Vagina (tissue), 2 donors: ENCODE results near the gene TSPYL4. TPM values are rescaled to one million over a fixed set of nuclear protein-coding genes. Genes with fewer than 3 reads are reported as not detected.
A peak's percentile ranks its signal among the peaks of the same experiment; 100 is the strongest.

Experiments used
- DNase-seq, 2 donors: peaks; one replicate each; pipeline ENCODE4 v3.0.0-alpha.2; 2017; ENCODE audit errors: extremely low spot score in 2 of 2
- H3K27ac ChIP-seq: fragments of 200-600 bp; sonication (generic); one replicate; pipeline ENCODE4 v1.5.1; 2019
- H3K27me3 ChIP-seq: fragments of 200-600 bp; sonication (generic); one replicate; pipeline ENCODE4 v1.5.1; 2019
- H3K36me3 ChIP-seq, 2 donors: fragments of 200-600 bp; sonication (generic); one replicate each; pipeline ENCODE4 v1.5.1; 2017 to 2019
- H3K4me1 ChIP-seq: fragments of 200-600 bp; sonication (generic); one replicate; pipeline ENCODE4 v1.5.1; 2019
- H3K4me3 ChIP-seq, 2 donors: fragments of 200-600 bp; sonication (generic); 1 replicate in 1 of 2; 2 replicates in 1 of 2; pipeline ENCODE4 v1.5.1; 2016 to 2019
- H3K9me3 ChIP-seq: fragments of 200-600 bp; sonication (generic); one replicate; pipeline ENCODE4 v1.5.1; 2019
- CTCF ChIP-seq, 3 experiments: fragments of 450-650 bp in 2 of 3; fragments of 200-600 bp in 1 of 3; sonication (generic) in 1 of 3; IDR thresholded peaks; one replicate each; pipeline ENCODE4 v1.5.1; 2017 to 2019; ENCODE audit warnings: antibody characterized with exemption in 3 of 3, mild to moderate bottlenecking in 2 of 3, moderate library complexity in 2 of 3
- POLR2A ChIP-seq, 2 donors: fragments of 450-650 bp; IDR thresholded peaks; one replicate each; pipeline ENCODE4 v1.6.1; 2017; ENCODE audit warnings: antibody characterized with exemption in 2 of 2, mild to moderate bottlenecking in 2 of 2, moderate library complexity in 2 of 2
- POLR2AphosphoS5 ChIP-seq, 2 donors: sonication (generic); formaldehyde crosslinking; IDR thresholded peaks; one replicate each; pipeline ENCODE4 v1.9.0; 2017; ENCODE audit warnings: antibody characterized with exemption in 2 of 2, mild to moderate bottlenecking in 2 of 2, low read depth in 1 of 2; ENCODE audit not compliant: insufficient read depth in 1 of 2
- intact Hi-C: fragments of 100-400 bp; cut with DNase I; formaldehyde crosslinking; loops from one replicate; pipeline ENCODE4 v1.15.1; 2023
- total RNA-seq: library from RNA; depleted of rRNA; stranded (reverse); fragments of >200 nt; gene quantifications from one replicate; pipeline ENCODE4 v1.2.3, GENCODE V29; 2016

The TSPYL4 gene
- total RNA-seq, 1 donor from 2014 or later = 11.8 TPM

GRCh38 chr6:116255246-116255800 is 1.4 kb upstream of the TSPYL4 start:
- Histone ChIP-seq H3K4me1 (peaks cover 42% of the 10 kb centered on the region), H3K36me3 (no peaks in the 10 kb centered on the region), H3K9me3 (no peaks in the 10 kb centered on the region), H3K27me3 (no peaks in the 10 kb centered on the region), H3K4me3 (no peak overlapping the region), H3K27ac (no peak overlapping the region)
- no peak for DNase-seq
- TF ChIP-seq POLR2AphosphoS5 (IDR thresholded peaks at IDR 0.05; ENCODE audit: insufficient read depth in 1 of 2, low read depth in 1 of 2) = no peak
- TF ChIP-seq CTCF (IDR thresholded peaks at IDR 0.05) = no peak
- TF ChIP-seq POLR2A (IDR thresholded peaks at IDR 0.05) = no peak
- intact Hi-C loops = no loop called here

GRCh38 chr6:116254297-116255056 is 602 bp upstream of the TSPYL4 start:
- intact Hi-C loops = no loop called here
- no peaks in the 10 kb centered on the region for H3K27me3 ChIP-seq
- H3K27ac ChIP-seq = peak overlapping the region; percentile 90
- H3K36me3 ChIP-seq = no peaks in the 10 kb centered on the region
- DNase-seq = no peak
- no peaks in the 10 kb centered on the region for H3K9me3 ChIP-seq
- peak in 1 of 2 donors; percentile 5 for TF ChIP-seq POLR2AphosphoS5 (IDR thresholded peaks at IDR 0.05; ENCODE audit: insufficient read depth in 1 of 2, low read depth in 1 of 2)
- TF ChIP-seq POLR2A (IDR thresholded peaks at IDR 0.05) = no peak
- H3K4me3 ChIP-seq = peak overlapping the region; percentile 87 to 97
- peaks cover 47% of the 10 kb centered on the region for H3K4me1 ChIP-seq

DNA sequence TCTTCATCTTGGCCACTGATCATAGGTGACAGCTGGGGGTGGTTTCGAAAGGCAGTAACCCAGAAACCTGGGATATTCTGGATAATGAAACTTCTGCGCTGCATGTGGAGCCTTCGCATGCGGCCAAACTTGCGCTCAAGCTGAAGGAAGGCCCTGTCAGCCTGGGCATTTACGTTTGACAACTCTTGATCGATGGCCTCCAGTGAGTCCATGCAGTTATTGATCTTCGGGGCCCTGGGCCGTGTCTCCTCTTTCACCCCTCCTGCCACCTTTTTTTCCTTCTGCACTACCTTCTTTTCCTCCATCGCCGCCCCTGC is 729 bp downstream of the TSPYL4 start:
- peak overlapping the region; percentile 90 for H3K27ac ChIP-seq
- no peaks in the 10 kb centered on the region for H3K9me3 ChIP-seq
- peaks cover 57% of the 10 kb centered on the region for H3K4me1 ChIP-seq
- intact Hi-C loops = no loop called here
- H3K36me3 ChIP-seq = no peaks in the 10 kb centered on the region
- TF ChIP-seq CTCF (IDR thresholded peaks at IDR 0.05) = no peak
- no peak for TF ChIP-seq POLR2A (IDR thresholded peaks at IDR 0.05)
- no peak for TF ChIP-seq POLR2AphosphoS5 (IDR thresholded peaks at IDR 0.05; ENCODE audit: insufficient read depth in 1 of 2, low read depth in 1 of 2)
- peak overlapping the region; percentile 87 to 97 for H3K4me3 ChIP-seq
- no peaks in the 10 kb centered on the region for H3K27me3 ChIP-seq
- no peak for DNase-seq

DNA sequence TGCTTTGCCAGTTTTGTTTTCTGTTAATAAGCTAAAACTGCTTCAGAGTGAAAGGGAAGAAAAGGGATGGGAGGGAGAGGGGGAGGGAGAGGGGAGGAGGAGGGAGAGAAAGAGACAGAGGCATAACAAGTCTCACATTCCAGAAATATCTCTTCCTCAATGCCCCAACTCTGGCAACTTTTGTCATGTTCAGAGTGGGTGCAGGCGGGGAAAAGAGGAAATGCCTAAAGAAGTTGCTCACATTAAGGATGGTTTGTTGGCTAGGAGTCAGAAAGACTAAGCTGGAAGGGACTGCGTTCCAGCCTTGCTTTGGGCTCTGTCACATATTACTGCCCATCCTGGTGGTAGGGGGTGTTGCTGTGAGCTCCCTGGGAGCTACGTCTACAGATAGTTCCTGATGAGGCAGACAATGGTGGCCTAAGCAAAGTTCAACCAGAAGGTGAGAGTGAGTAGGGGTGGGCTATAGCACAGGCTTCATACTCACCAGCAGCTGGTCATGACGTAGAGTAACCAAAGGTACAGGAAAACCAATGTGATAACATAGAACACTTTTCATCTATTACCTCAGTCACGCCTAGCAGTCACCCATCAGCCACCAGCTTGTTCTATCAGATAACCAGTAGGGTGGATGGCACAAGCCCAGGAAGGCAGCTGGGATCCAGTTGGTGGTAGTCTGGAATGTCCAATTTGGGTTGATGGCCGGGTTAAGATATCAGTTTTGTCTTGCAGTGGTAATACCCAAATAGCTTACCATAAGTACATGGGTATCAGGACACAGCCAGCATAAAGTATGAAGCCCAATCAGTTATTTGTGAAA is 2.1 kb downstream of the TSPYL4 start:
- no peak for TF ChIP-seq POLR2AphosphoS5 (IDR thresholded peaks at IDR 0.05; ENCODE audit: insufficient read depth in 1 of 2, low read depth in 1 of 2)
- TF ChIP-seq CTCF (IDR thresholded peaks at IDR 0.05) = no peak
- TF ChIP-seq POLR2A (IDR thresholded peaks at IDR 0.05) = no peak
- Histone ChIP-seq H3K4me1 (peaks cover 57% of the 10 kb centered on the region), H3K27me3 (no peaks in the 10 kb centered on the region), H3K4me3 (peak overlapping the region in 1 of 2 donors; percentile 17), H3K36me3 (no peaks in the 10 kb centered on the region), H3K27ac (peak overlapping the region; percentile 15), H3K9me3 (no peaks in the 10 kb centered on the region)
- intact Hi-C loops = no loop called here
- DNase-seq = no peak

DNA sequence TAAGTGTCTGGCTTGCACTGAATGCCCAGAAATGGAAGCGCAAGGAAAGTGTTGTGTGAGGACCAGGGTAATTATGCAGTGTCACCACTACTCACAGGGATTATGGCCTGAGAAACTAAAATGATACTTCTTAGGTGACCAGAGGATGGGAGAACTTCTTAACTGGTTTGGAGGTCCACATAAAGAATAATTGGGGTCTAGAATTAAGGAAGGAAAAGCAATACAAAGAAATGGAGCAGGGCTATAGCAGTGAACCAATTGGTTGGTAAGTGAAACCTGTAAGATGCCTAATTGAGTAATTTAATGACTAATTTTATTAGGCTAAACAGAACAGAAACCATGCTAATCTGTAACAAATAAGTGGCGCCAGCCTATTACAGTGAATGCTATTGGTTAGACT is 5.3 kb downstream of the TSPYL4 start:
- TF ChIP-seq POLR2AphosphoS5 (IDR thresholded peaks at IDR 0.05; ENCODE audit: insufficient read depth in 1 of 2, low read depth in 1 of 2) = no peak
- no peak for TF ChIP-seq POLR2A (IDR thresholded peaks at IDR 0.05)
- no peak for TF ChIP-seq CTCF (IDR thresholded peaks at IDR 0.05)
- Histone ChIP-seq H3K4me1 (peaks cover 44% of the 10 kb centered on the region), H3K27ac (no peak overlapping the region), H3K27me3 (no peaks in the 10 kb centered on the region), H3K36me3 (no peaks in the 10 kb centered on the region), H3K9me3 (no peaks in the 10 kb centered on the region), H3K4me3 (no peak overlapping the region)
- intact Hi-C loops = no loop called here
- no peak for DNase-seq
